Lung (tissue), 12 donors: ENCODE results near the gene B3GALT6. TPM values are rescaled to one million over a fixed set of nuclear protein-coding genes. Genes with fewer than 3 reads are reported as not detected.

ENCODE experiments used
- ATAC-seq: fragments of 200-7000 bp; cut with Tn5 transposase; one replicate; pipeline ENCODE4 v1.9.1; 2020; ENCODE audit warnings: moderate number of reproducible peaks; ENCODE audit not compliant: insufficient read depth, low FRiP score
- DNase-seq, 3 donors: peaks; one replicate each; pipeline ENCODE4 v3.0.0-alpha.2; 2013 to 2017
- H3K27ac ChIP-seq, 2 donors: one replicate each; pipeline ENCODE4 v1.5.1; 2013; ENCODE audit warnings: mild to moderate bottlenecking in 2 of 2, moderate library complexity in 2 of 2, control low read depth in 1 of 2, inconsistent platforms in 1 of 2, low read depth in 1 of 2, low read length in 1 of 2
- H3K27me3 ChIP-seq, 3 donors: one replicate each; pipeline ENCODE4 v1.5.1; 2013; ENCODE audit warnings: low read length in 2 of 3; ENCODE audit not compliant: control insufficient read depth in 3 of 3, insufficient read depth in 3 of 3
- H3K36me3 ChIP-seq, 4 donors: one replicate each; pipeline ENCODE4 v1.5.1; 2013; ENCODE audit warnings: low read length in 4 of 4, mild to moderate bottlenecking in 1 of 4, moderate library complexity in 1 of 4; ENCODE audit not compliant: control insufficient read depth in 4 of 4, insufficient read depth in 4 of 4
- H3K4me1 ChIP-seq, 5 donors: one replicate each; pipeline ENCODE4 v1.5.1; 2013; ENCODE audit warnings: low read length in 5 of 5, mild to moderate bottlenecking in 2 of 5, moderate library complexity in 1 of 5; ENCODE audit not compliant: control insufficient read depth in 5 of 5, insufficient read depth in 5 of 5
- H3K4me3 ChIP-seq: one replicate; pipeline ENCODE4 v1.5.1; 2013; ENCODE audit warnings: mild to moderate bottlenecking, control low read depth, moderate library complexity
- H3K9ac ChIP-seq, 2 donors: one replicate each; pipeline ENCODE4 v1.5.1; 2013; ENCODE audit warnings: low read length in 2 of 2, control low read depth in 1 of 2; ENCODE audit not compliant: insufficient read depth in 1 of 2
- H3K9me3 ChIP-seq, 4 donors: one replicate each; pipeline ENCODE4 v1.5.1; 2013; ENCODE audit warnings: low read length in 3 of 4, mild to moderate bottlenecking in 1 of 4, moderate library complexity in 1 of 4; ENCODE audit not compliant: control insufficient read depth in 4 of 4, insufficient read depth in 3 of 4
- WGBS, 2 donors: extraction: QIAGEN DNeasy Blood & Tissue Kit; methylation state at CpG; one replicate each; pipeline ENCODE4 v1.1.7; 2013; 5-methylcytosine and 5-hydroxymethylcytosine counted together
- polyA plus RNA-seq, 2 donors: library from polyadenylated mRNA; stranded (reverse); fragments of 200-250 nt; gene quantifications; one replicate each; pipeline ENCODE4 v1.2.1, GENCODE V29; 2013
- total RNA-seq, 2 donors: library from RNA; depleted of rRNA in 1 of 2; stranded (reverse); fragments of >200 nt in 1 of 2; gene quantifications; one replicate each; pipeline ENCODE4 v1.2.1, GENCODE V29; 2014 to 2021
- TF ChIP-seq, protein P1 (sequence below): IDR thresholded peaks from 2 replicates; pipeline ENCODE4 v1.5.1; 2012; ENCODE audit warnings: mild to moderate bottlenecking; ENCODE audit errors: control extremely low read depth, extremely low read depth
- donor health status: control.
- donor health status: control.
- donor health status: Bipolar disorder and iron deficiency.
- donor health status: healthy.
- donor health status: DM: yes; HTN: yes; CAD: no.

B3GALT6 gene
- total and polyA plus RNA-seq, 4 donors, result 7.0 to 28.3 (median 15.8) TPM

DNA sequence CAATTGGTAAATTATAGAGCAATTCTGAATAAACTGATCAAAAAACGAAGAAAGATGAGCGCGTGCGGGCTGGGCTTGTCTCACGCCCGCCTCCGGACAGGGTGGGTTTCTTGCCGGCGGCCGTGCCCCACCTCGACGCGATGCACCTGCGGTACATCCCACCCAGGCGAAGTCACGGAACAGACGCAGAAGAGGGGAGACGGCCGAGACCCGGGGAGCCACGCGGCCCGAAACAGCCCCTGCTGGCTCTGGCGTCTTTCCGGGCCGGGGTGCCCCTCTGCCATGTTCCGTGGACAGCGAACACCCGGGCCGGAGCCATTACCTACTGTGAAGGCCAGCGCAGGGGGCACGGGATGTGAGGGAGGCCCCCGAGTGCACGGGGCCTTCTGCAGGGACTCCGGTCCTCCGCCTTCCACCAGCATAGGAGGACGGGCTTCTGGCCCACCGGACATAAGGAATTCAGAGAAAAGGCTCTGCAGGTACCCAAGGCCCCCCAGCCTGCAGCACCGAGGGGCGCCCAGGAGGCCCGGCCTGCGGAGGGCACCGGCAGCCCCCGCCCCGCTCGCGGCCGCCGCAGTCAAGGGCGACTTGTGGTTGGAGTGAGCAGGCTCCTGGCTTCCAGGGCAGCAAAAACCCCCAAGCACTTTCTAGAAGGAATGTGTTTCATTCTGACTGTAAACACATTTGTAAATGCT is 22.1 kb downstream of the B3GALT6 start:
- H3K4me1 ChIP-seq, result peaks cover 0 to 1% (median 0%) of the 10 kb centered on the region in 5 donors
- no peak overlapping the region for H3K9ac ChIP-seq
- TF ChIP-seq, protein P1, sequence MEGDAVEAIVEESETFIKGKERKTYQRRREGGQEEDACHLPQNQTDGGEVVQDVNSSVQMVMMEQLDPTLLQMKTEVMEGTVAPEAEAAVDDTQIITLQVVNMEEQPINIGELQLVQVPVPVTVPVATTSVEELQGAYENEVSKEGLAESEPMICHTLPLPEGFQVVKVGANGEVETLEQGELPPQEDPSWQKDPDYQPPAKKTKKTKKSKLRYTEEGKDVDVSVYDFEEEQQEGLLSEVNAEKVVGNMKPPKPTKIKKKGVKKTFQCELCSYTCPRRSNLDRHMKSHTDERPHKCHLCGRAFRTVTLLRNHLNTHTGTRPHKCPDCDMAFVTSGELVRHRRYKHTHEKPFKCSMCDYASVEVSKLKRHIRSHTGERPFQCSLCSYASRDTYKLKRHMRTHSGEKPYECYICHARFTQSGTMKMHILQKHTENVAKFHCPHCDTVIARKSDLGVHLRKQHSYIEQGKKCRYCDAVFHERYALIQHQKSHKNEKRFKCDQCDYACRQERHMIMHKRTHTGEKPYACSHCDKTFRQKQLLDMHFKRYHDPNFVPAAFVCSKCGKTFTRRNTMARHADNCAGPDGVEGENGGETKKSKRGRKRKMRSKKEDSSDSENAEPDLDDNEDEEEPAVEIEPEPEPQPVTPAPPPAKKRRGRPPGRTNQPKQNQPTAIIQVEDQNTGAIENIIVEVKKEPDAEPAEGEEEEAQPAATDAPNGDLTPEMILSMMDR, result no peak
- H3K36me3 ChIP-seq, result peaks cover 3 to 46% (median 9%) of the 10 kb centered on the region in 4 donors
- WGBS, 2 donors, result 96 to 97% methylated on average over 49 to 50 of the region's 50 CpGs
- H3K27me3 ChIP-seq, result no peaks in the 10 kb centered on the region
- no peak for DNase-seq
- no peak overlapping the region for H3K27ac ChIP-seq
- no peak for ATAC-seq
- no peak overlapping the region for H3K4me3 ChIP-seq
- peaks cover 0 to under 1% (median 0%) of the 10 kb centered on the region in 4 donors for H3K9me3 ChIP-seq

DNA sequence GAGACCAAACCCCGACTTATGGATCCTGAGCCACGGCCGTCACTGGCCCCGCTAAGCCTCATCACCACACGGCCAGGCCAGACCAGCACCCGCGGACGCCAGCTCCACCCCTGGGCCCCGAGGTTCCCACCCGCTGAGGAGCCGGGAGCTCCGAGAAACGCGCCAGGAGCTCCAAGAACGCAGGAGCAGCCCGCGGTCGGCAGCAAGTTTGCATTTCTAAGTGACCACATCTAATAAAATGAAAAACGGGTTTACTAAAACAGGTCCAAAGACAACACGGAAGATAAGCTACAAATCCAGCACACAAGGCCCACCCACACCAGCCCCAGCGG is 22.6 kb downstream of the B3GALT6 start:
- no peak for DNase-seq
- 90 to 92% methylated on average over 21 of the region's 21 CpGs for WGBS, 2 donors

DNA sequence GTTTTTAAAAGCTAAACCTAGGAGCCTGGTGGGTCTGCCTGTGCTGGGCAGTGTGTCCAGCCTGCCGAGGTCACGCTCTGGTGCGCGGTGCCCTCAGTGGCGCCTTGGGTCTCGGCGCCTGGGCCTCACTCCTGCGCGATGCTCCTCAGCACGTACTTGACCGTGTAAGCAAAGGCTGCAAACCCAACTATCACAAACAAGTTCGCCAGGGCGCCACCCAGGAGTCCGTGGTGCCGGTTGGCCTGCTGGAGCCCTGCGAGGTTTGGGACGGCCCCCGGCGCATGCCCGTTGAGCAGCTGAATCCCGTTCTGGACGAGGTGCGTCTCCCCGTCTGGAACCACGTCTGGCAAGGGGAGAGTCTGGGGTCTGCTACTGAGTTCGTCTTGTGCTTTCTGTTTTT is 23.0 kb downstream of the B3GALT6 start:
- WGBS, 2 donors, result 95 to 96% methylated on average over 26 of the region's 26 CpGs
- peaks cover 4 to 52% (median 9%) of the 10 kb centered on the region in 4 donors for H3K36me3 ChIP-seq
- TF ChIP-seq, protein P1, result no peak
- no peaks in the 10 kb centered on the region for H3K27me3 ChIP-seq
- no peak for ATAC-seq
- H3K4me3 ChIP-seq, result no peak overlapping the region
- H3K9me3 ChIP-seq, result peaks cover 0 to 2% (median 0%) of the 10 kb centered on the region in 4 donors
- H3K9ac ChIP-seq, result no peak overlapping the region
- H3K4me1 ChIP-seq, result peaks cover 0 to 2% (median 0%) of the 10 kb centered on the region in 5 donors
- H3K27ac ChIP-seq, result no peak overlapping the region
- no peak for DNase-seq

More for the DNA sequence above, 22.6 kb downstream of the B3GALT6 start:
- H3K4me3 ChIP-seq, result no peak overlapping the region
- H3K27ac ChIP-seq, result no peak overlapping the region
- no peak overlapping the region for H3K9ac ChIP-seq
- ATAC-seq, result no peak
- H3K4me1 ChIP-seq, result peaks cover 0 to 2% (median 0%) of the 10 kb centered on the region in 5 donors
- peaks cover 0 to 2% (median 0%) of the 10 kb centered on the region in 4 donors for H3K9me3 ChIP-seq
- TF ChIP-seq, protein P1, result no peak
- no peaks in the 10 kb centered on the region for H3K27me3 ChIP-seq
- H3K36me3 ChIP-seq, result peaks cover 3 to 48% (median 9%) of the 10 kb centered on the region in 4 donors

DNA sequence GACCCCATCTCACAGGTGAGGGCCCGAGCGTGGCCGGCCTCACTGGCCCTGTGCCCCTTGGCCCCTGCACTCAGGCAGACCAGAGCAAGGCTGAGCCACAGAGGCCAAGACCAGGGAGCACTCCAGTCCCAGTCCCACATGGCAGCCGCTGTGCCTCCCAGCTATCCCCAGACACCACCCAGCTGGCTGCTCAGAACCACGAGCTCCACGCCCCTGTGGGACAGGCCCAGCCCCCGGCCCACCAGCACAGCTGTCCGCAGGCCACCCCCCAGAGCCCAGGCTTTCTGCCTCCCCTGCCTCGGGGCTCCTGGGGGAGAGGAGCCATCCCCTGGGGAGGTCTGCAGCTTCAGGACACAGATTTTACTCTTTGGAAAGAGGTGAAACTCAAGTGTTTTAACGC is 23.6 kb downstream of the B3GALT6 start:
- peaks cover 0 to 5% (median 0%) of the 10 kb centered on the region in 4 donors for H3K9me3 ChIP-seq
- ATAC-seq, result no peak
- TF ChIP-seq, protein P1, result no peak
- H3K4me1 ChIP-seq, result peaks cover 0 to 5% (median 0%) of the 10 kb centered on the region in 5 donors
- 96% methylated on average over 10 of the region's 10 CpGs for WGBS, 2 donors
- H3K27ac ChIP-seq, result no peak overlapping the region
- no peak overlapping the region for H3K4me3 ChIP-seq
- no peaks in the 10 kb centered on the region for H3K27me3 ChIP-seq
- no peak for DNase-seq
- no peak overlapping the region for H3K9ac ChIP-seq
- peaks cover 5 to 57% (median 11%) of the 10 kb centered on the region in 4 donors for H3K36me3 ChIP-seq
